ENCODE measurements around the gene PNLIPRP3.

Gene PNLIPRP3

GRCh38 chr10:116444527-116445142, 17.0 kb downstream of the PNLIPRP3 start:
- no peak overlapping the region for H3K4me3 ChIP-seq (ENCODE audit: low read depth, low read length)

GRCh38 chr10:116450861-116451260, 23.2 kb downstream of the PNLIPRP3 start:
- no peak overlapping the region for H3K4me3 ChIP-seq (ENCODE audit: low read depth, low read length)

- no peak overlapping the region for H3K4me3 ChIP-seq (ENCODE audit: low read depth, low read length)
These were observed 24.2 kb downstream of the PNLIPRP3 start for GRCh38 chr10:116451711-116452337.

- no peak overlapping the region for H3K4me3 ChIP-seq (ENCODE audit: low read depth, low read length)
These were observed 24.7 kb downstream of the PNLIPRP3 start for GRCh38 chr10:116452338-116452720.

GRCh38 chr10:116457488-116457887, 29.8 kb downstream of the PNLIPRP3 start:
- H3K4me3 ChIP-seq (ENCODE audit: low read depth, low read length): no peak overlapping the region

- H3K4me3 ChIP-seq (ENCODE audit: low read depth, low read length): no peak overlapping the region
These were observed 32.6 kb downstream of the PNLIPRP3 start for GRCh38 chr10:116460219-116460618.

GRCh38 chr10:116461680-116462079, 34.0 kb downstream of the PNLIPRP3 start:
- no peak overlapping the region for H3K4me3 ChIP-seq (ENCODE audit: low read depth, low read length)

- H3K4me3 ChIP-seq (ENCODE audit: low read depth, low read length): no peak overlapping the region
These were observed 36.6 kb downstream of the PNLIPRP3 start for GRCh38 chr10:116464257-116464656.

GRCh38 chr10:116465546-116465945, 37.9 kb downstream of the PNLIPRP3 start:
- no peak overlapping the region for H3K4me3 ChIP-seq (ENCODE audit: low read depth, low read length)

GRCh38 chr10:116466715-116467422, 39.2 kb downstream of the PNLIPRP3 start:
- H3K4me3 ChIP-seq (ENCODE audit: low read depth, low read length): no peak overlapping the region

- no peak overlapping the region for H3K4me3 ChIP-seq (ENCODE audit: low read depth, low read length)
These were observed 41.8 kb downstream of the PNLIPRP3 start for GRCh38 chr10:116469437-116469836.

GRCh38 chr10:116470071-116470470, 42.4 kb downstream of the PNLIPRP3 start:
- H3K4me3 ChIP-seq (ENCODE audit: low read depth, low read length): no peak overlapping the region

GRCh38 chr10:116470768-116471415, 43.2 kb downstream of the PNLIPRP3 start:
- no peak overlapping the region for H3K4me3 ChIP-seq (ENCODE audit: low read depth, low read length)

- H3K4me3 ChIP-seq (ENCODE audit: low read depth, low read length): no peak overlapping the region
These were observed 45.2 kb downstream of the PNLIPRP3 start for GRCh38 chr10:116472891-116473290.

- no peak overlapping the region for H3K4me3 ChIP-seq (ENCODE audit: low read depth, low read length)
These were observed 48.2 kb downstream of the PNLIPRP3 start for GRCh38 chr10:116475866-116476265.

GRCh38 chr10:116476461-116476860, 48.8 kb downstream of the PNLIPRP3 start:
- no peak overlapping the region for H3K4me3 ChIP-seq (ENCODE audit: low read depth, low read length)

GRCh38 chr10:116477986-116478664, 50.5 kb downstream of the PNLIPRP3 start:
- H3K4me3 ChIP-seq (ENCODE audit: low read depth, low read length): no peak overlapping the region

- no peak overlapping the region for H3K4me3 ChIP-seq (ENCODE audit: low read depth, low read length)
These were observed 59.3 kb downstream of the PNLIPRP3 start for GRCh38 chr10:116486770-116487448.

- no peak overlapping the region for H3K4me3 ChIP-seq (ENCODE audit: low read depth, low read length)
These were observed 60.1 kb downstream of the PNLIPRP3 start for GRCh38 chr10:116487522-116488430.

GRCh38 chr10:116489460-116489859, 61.8 kb downstream of the PNLIPRP3 start:
- no peak overlapping the region for H3K4me3 ChIP-seq (ENCODE audit: low read depth, low read length)
